NOMO-1 treated with DMSO at 0.1 percent for 48 hours (cell line): ENCODE data around the gene FKTN.
A peak's percentile ranks its signal among the peaks of the same experiment; 100 is the strongest.
"Not testable (repeated sequence)": the region's sequence is repeated elsewhere in the genome, so short reads cannot be mapped to it uniquely, and the experiment has no call there.

Source experiments
- DNase-seq: peaks from one replicate; lab custom pipeline; 2025; ENCODE audit not compliant: unreplicated experiment; lab: John Stamatoyannopoulos, UW

FKTN gene

GRCh38 chr9:105557804-105558610 is at the start of gene FKTN:
FKTN (plus strand) TSS chr9:105558131; CDS start chr9:105575033, 16,902 bp downstream.
- peak; percentile 73 for DNase-seq

GRCh38 chr9:105508530-105508929 is 49.4 kb upstream of the FKTN start:
- no peak for DNase-seq

GRCh38 chr9:105510024-105510423 is 47.9 kb upstream of the FKTN start:
- peak; percentile 42 for DNase-seq

- DNase-seq: no peak
Measured at GRCh38 chr9:105511446-105511845, 46.5 kb upstream of the FKTN start.

GRCh38 chr9:105515811-105516413 is 42.0 kb upstream of the FKTN start:
- no peak for DNase-seq

GRCh38 chr9:105519710-105520369 is 38.1 kb upstream of the FKTN start:
- not testable (repeated sequence) for DNase-seq

- DNase-seq: not testable (repeated sequence)
Measured at GRCh38 chr9:105520992-105521391, 36.9 kb upstream of the FKTN start.

GRCh38 chr9:105522618-105523385 is 35.1 kb upstream of the FKTN start:
- DNase-seq: not testable (repeated sequence)

- peak; percentile 5 for DNase-seq
Measured at GRCh38 chr9:105531530-105531929, 26.4 kb upstream of the FKTN start.

- no peak for DNase-seq
Measured at GRCh38 chr9:105535920-105536668, 21.8 kb upstream of the FKTN start.

GRCh38 chr9:105539452-105539851 is 18.5 kb upstream of the FKTN start:
- no peak for DNase-seq

GRCh38 chr9:105541838-105542237 is 16.1 kb upstream of the FKTN start:
- DNase-seq: no peak

- DNase-seq: no peak
Measured at GRCh38 chr9:105554042-105554441, 3.9 kb upstream of the FKTN start.

GRCh38 chr9:105572455-105572854 is 14.5 kb downstream of the FKTN start:
- no peak for DNase-seq

- DNase-seq: not testable (repeated sequence)
Measured at GRCh38 chr9:105579952-105580351, 22.0 kb downstream of the FKTN start.

GRCh38 chr9:105581550-105581949 is 23.6 kb downstream of the FKTN start:
- not testable (repeated sequence) for DNase-seq

GRCh38 chr9:105593145-105593544 is 35.2 kb downstream of the FKTN start:
- no peak for DNase-seq

- peak; percentile 63 for DNase-seq
Measured at GRCh38 chr9:105608721-105609598, 51.0 kb downstream of the FKTN start.

GRCh38 chr9:105621001-105621400 is 63.1 kb downstream of the FKTN start:
- DNase-seq: no peak
